OCI-LY1 (cell line): ENCODE measurements around the gene CWC22.

Experiments used
- EZH2 ChIP-seq: fragments of 200-600 bp; sonication (generic), shearing (Covaris generic); IDR thresholded peaks from 2 replicates; pipeline ENCODE4 v1.8.0; 2017; ENCODE audit warnings: borderline replicate concordance, mixed run types, mild to moderate bottlenecking, antibody characterized with exemption, low read length, moderate library complexity, mixed read lengths
- TF ChIP-seq, protein P1 (sequence below): fragments of 200-600 bp; sonication (generic), shearing (Covaris generic); IDR thresholded peaks from 2 replicates; pipeline ENCODE4 v1.5.1; 2017; ENCODE audit warnings: mild to moderate bottlenecking, antibody characterized with exemption, low read length, moderate library complexity, mixed read lengths

DNA sequence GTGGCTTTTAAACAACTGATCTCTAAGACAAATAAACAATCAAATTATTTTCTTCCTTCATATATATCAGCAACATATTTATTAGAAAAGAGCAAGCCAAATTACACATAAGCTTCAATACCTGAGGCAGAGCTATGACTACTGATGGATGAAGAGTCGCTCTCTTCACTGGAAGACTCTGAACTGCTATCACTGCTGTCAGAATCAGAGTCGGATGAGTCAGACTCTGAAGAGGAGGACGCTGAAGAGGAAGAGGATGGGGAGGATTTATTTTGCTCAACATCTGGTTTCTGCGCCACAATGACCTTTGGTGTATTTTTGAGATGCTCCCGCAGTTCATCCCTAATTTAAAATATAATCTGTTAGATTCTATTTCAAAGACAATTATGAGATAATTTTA is 56.7 kb downstream of the CWC22 start:
- TF ChIP-seq, protein P1, sequence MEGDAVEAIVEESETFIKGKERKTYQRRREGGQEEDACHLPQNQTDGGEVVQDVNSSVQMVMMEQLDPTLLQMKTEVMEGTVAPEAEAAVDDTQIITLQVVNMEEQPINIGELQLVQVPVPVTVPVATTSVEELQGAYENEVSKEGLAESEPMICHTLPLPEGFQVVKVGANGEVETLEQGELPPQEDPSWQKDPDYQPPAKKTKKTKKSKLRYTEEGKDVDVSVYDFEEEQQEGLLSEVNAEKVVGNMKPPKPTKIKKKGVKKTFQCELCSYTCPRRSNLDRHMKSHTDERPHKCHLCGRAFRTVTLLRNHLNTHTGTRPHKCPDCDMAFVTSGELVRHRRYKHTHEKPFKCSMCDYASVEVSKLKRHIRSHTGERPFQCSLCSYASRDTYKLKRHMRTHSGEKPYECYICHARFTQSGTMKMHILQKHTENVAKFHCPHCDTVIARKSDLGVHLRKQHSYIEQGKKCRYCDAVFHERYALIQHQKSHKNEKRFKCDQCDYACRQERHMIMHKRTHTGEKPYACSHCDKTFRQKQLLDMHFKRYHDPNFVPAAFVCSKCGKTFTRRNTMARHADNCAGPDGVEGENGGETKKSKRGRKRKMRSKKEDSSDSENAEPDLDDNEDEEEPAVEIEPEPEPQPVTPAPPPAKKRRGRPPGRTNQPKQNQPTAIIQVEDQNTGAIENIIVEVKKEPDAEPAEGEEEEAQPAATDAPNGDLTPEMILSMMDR, result no peak
- no peak for TF ChIP-seq EZH2
